ENCODE measurements around the gene ZNF267.
"Not testable (repeated sequence)": the region's sequence is repeated elsewhere in the genome, so short reads cannot be mapped to it uniquely, and the experiment has no call there.

The ZNF267 gene

GRCh38 chr16:31880322-31880979 is 6.8 kb downstream of the ZNF267 start:
- peak; percentile 99 to 100 for DNase-seq

- no peak for DNase-seq
Measured at GRCh38 chr16:31886227-31886626, 12.6 kb downstream of the ZNF267 start.

- no peak for DNase-seq
Measured at GRCh38 chr16:31888735-31889134, 15.1 kb downstream of the ZNF267 start.

GRCh38 chr16:31892111-31892510 is 18.5 kb downstream of the ZNF267 start:
- DNase-seq: not testable (repeated sequence)

GRCh38 chr16:31893824-31894223 is 20.2 kb downstream of the ZNF267 start:
- no peak for DNase-seq

- no peak for DNase-seq
Measured at GRCh38 chr16:31897283-31897682, 23.7 kb downstream of the ZNF267 start.

- DNase-seq: no peak
Measured at GRCh38 chr16:31899505-31899904, 25.9 kb downstream of the ZNF267 start.

- DNase-seq: not testable (repeated sequence)
Measured at GRCh38 chr16:31904571-31904970, 31.0 kb downstream of the ZNF267 start.

- no peak for DNase-seq
Measured at GRCh38 chr16:31913668-31914067, 40.1 kb downstream of the ZNF267 start.

GRCh38 chr16:31916056-31916488 is 42.5 kb downstream of the ZNF267 start:
- DNase-seq: no peak

- no peak for DNase-seq
Measured at GRCh38 chr16:31920373-31920772, 46.8 kb downstream of the ZNF267 start.

- not testable (repeated sequence) for DNase-seq
Measured at GRCh38 chr16:31951806-31952205, 78.2 kb downstream of the ZNF267 start.

- not testable (repeated sequence) for DNase-seq
Measured at GRCh38 chr16:31952206-31952605, 78.6 kb downstream of the ZNF267 start.

- DNase-seq: not testable (repeated sequence)
Measured at GRCh38 chr16:31956221-31956620, 82.6 kb downstream of the ZNF267 start.

GRCh38 chr16:31960186-31960910 is 86.7 kb downstream of the ZNF267 start:
- not testable (repeated sequence) for DNase-seq

All from Kasumi-1 (cell line).